Colonic mucosa (tissue), 4 donors: Measurements from ENCODE around the gene CTSW. TPM values are rescaled to one million over a fixed set of nuclear protein-coding genes. Genes with fewer than 3 reads are reported as not detected.

Experiments
- DNase-seq: peaks from one replicate; pipeline ENCODE4 v3.0.0-alpha.2; 2020
- H3K27ac ChIP-seq: fragments of 200-600 bp; one replicate; pipeline ENCODE4 v1.8.0; 2021
- H3K27me3 ChIP-seq: fragments of 200-600 bp; one replicate; pipeline ENCODE4 v1.8.0; 2021
- H3K36me3 ChIP-seq: fragments of 200-600 bp; one replicate; pipeline ENCODE4 v1.8.0; 2021
- H3K4me1 ChIP-seq: fragments of 200-600 bp; one replicate; pipeline ENCODE4 v1.8.0; 2021; ENCODE audit warnings: mild to moderate bottlenecking
- H3K4me3 ChIP-seq: fragments of 200-600 bp; one replicate; pipeline ENCODE4 v1.8.0; 2021
- H3K9ac ChIP-seq, 2 donors: one replicate each; pipeline ENCODE4 v1.7.0; 2013; ENCODE audit warnings: control low read depth in 2 of 2, low read depth in 2 of 2, low read length in 2 of 2
- H3K9me3 ChIP-seq: fragments of 200-600 bp; one replicate; pipeline ENCODE4 v1.8.0; 2021
- CTCF ChIP-seq: fragments of 200-600 bp; IDR thresholded peaks from one replicate; pipeline ENCODE4 v1.8.0; 2022; ENCODE audit warnings: antibody characterized with exemption, mild to moderate bottlenecking
- intact Hi-C: fragments of 100-400 bp; cut with DNase I; formaldehyde crosslinking; loops from one replicate; pipeline ENCODE4 v1.14.1; 2022
- total RNA-seq, 2 donors: library from RNA; stranded (reverse); fragmentation: NEBNext Ultra II Directional in 1 of 2; extraction: Animal tissue kit (Norgen Biotek cat#: 25700) in 1 of 2; gene quantifications; one replicate each; pipeline ENCODE4 v1.2.1, GENCODE V29; 2021
- donor health status: healthy.
- donor health status: DM: no; HTN: no; CAD: no.
- donor health status: DM: no; HTN: no; CAD: no.

The CTSW gene
- total RNA-seq, 2 donors from 2014 or later = 1.2 TPM

GRCh38 chr11:65925397-65925796 is 45.8 kb downstream of the CTSW start:
- no peak overlapping the region for H3K9ac ChIP-seq
- no peak for TF ChIP-seq CTCF
- peaks cover 6% of the 10 kb centered on the region for H3K4me1 ChIP-seq
- intact Hi-C loops = no loop called here
- no peak for DNase-seq
- no peak overlapping the region for H3K4me3 ChIP-seq
- H3K27me3 ChIP-seq = no peaks in the 10 kb centered on the region
- no peak overlapping the region for H3K27ac ChIP-seq
- no peaks in the 10 kb centered on the region for H3K36me3 ChIP-seq
- no peaks in the 10 kb centered on the region for H3K9me3 ChIP-seq

- Histone ChIP-seq H3K4me1 (no peaks in the 10 kb centered on the region), H3K36me3 (no peaks in the 10 kb centered on the region), H3K9ac (peak overlapping the region in 1 of 2 donors; percentile 24), H3K27me3 (no peaks in the 10 kb centered on the region), H3K9me3 (no peaks in the 10 kb centered on the region), H3K27ac (peak overlapping the region; percentile 66), H3K4me3 (no peak overlapping the region)
- intact Hi-C loops = no loop called here
- DNase-seq = peak; percentile 45
- TF ChIP-seq CTCF = no peak
Observed at GRCh38 chr11:65927904-65928397, 48.3 kb downstream of the CTSW start.

GRCh38 chr11:65928667-65929066 is 49.0 kb downstream of the CTSW start:
- H3K36me3 ChIP-seq = no peaks in the 10 kb centered on the region
- no peak overlapping the region for H3K9ac ChIP-seq
- no peaks in the 10 kb centered on the region for H3K27me3 ChIP-seq
- no peak for DNase-seq
- intact Hi-C loops = no loop called here
- no peak for TF ChIP-seq CTCF
- no peaks in the 10 kb centered on the region for H3K4me1 ChIP-seq
- no peaks in the 10 kb centered on the region for H3K9me3 ChIP-seq
- H3K4me3 ChIP-seq = no peak overlapping the region
- H3K27ac ChIP-seq = no peak overlapping the region

- H3K4me3 ChIP-seq = no peak overlapping the region
- no peak overlapping the region for H3K27ac ChIP-seq
- H3K9ac ChIP-seq = no peak overlapping the region
- no peaks in the 10 kb centered on the region for H3K27me3 ChIP-seq
- no peaks in the 10 kb centered on the region for H3K4me1 ChIP-seq
- H3K9me3 ChIP-seq = no peaks in the 10 kb centered on the region
- no peak for TF ChIP-seq CTCF
- no peaks in the 10 kb centered on the region for H3K36me3 ChIP-seq
- intact Hi-C loops = no loop called here
- DNase-seq = no peak
Observed at GRCh38 chr11:65931773-65932557, 52.3 kb downstream of the CTSW start.

- TF ChIP-seq CTCF = no peak
Observed at GRCh38 chr11:65932558-65932919, 52.9 kb downstream of the CTSW start.

More at GRCh38 chr11:65932558-65932919, 52.9 kb downstream of the CTSW start:
- H3K9ac ChIP-seq = no peak overlapping the region
- intact Hi-C loops = no loop called here
- no peaks in the 10 kb centered on the region for H3K4me1 ChIP-seq
- no peaks in the 10 kb centered on the region for H3K9me3 ChIP-seq
- H3K36me3 ChIP-seq = no peaks in the 10 kb centered on the region
- no peak overlapping the region for H3K4me3 ChIP-seq
- H3K27me3 ChIP-seq = no peaks in the 10 kb centered on the region
- DNase-seq = no peak
- H3K27ac ChIP-seq = no peak overlapping the region

Other genes with a start within 250 kb of the CTSW start
- 10 to 100 TPM; 21.0 to 33.0 TPM for gene SIPA1, start 241.7 kb upstream of the CTSW start, total RNA-seq
- gene RELA, start 216.9 kb upstream of the CTSW start, total RNA-seq = 10 to 100 TPM; 58.7 to 68.3 TPM
- 10 to 100 TPM; 65.3 to 83.4 TPM for gene KAT5, start 167.6 kb upstream of the CTSW start, total RNA-seq
- gene RNASEH2C, start 159.0 kb upstream of the CTSW start, total RNA-seq = 10 to 100 TPM; 26.1 to 58.1 TPM
- 10 to 100 TPM; 17.6 to 20.1 TPM for gene AP5B1, start 98.9 kb upstream of the CTSW start, total RNA-seq
- 10 to 100 TPM; 29.0 to 32.9 TPM for gene OVOL1, start 92.8 kb upstream of the CTSW start, total RNA-seq
- gene SNX32, start 45.9 kb upstream of the CTSW start, total RNA-seq = 1 to 10 TPM; 1.6 to 1.9 TPM
- gene CFL1, start 21.7 kb upstream of the CTSW start, total RNA-seq = 1,000 to 10,000 TPM; 1,832 to 1,932 TPM
- 10 to 100 TPM; 47.2 to 62.5 TPM for gene MUS81, start 19.4 kb upstream of the CTSW start, total RNA-seq
- gene EFEMP2, start 7.0 kb upstream of the CTSW start, total RNA-seq = 10 to 100 TPM in 1 of 2 donors, 1 to 10 TPM in 1; 9.6 to 22.5 TPM
- gene FIBP, start 8.6 kb downstream of the CTSW start, total RNA-seq = 10 to 100 TPM; 41.9 to 53.5 TPM
- gene CCDC85B, start 10.8 kb downstream of the CTSW start, total RNA-seq = 10 to 100 TPM; 11.2 to 16.3 TPM
- gene FOSL1, start 20.6 kb downstream of the CTSW start, total RNA-seq = 1 to 10 TPM in 1 of 2 donors, under 1 TPM in 1; 0.84 to 4.2 TPM
- gene C11orf68, start 39.2 kb downstream of the CTSW start, total RNA-seq = 10 to 100 TPM; 26.6 to 29.0 TPM
- 10 to 100 TPM; 53.4 to 91.5 TPM for gene DRAP1, start 39.6 kb downstream of the CTSW start, total RNA-seq
- not detected for gene TSGA10IP, start 65.6 kb downstream of the CTSW start, total RNA-seq
- gene SART1, start 81.9 kb downstream of the CTSW start, total RNA-seq = 10 to 100 TPM; 40.0 to 50.9 TPM
- gene EIF1AD, start 122.3 kb downstream of the CTSW start, total RNA-seq = 10 to 100 TPM; 27.8 to 32.8 TPM
- gene BANF1, start 122.7 kb downstream of the CTSW start, total RNA-seq = 100 to 1,000 TPM; 128 to 231 TPM
- gene CST6, start 132.2 kb downstream of the CTSW start, total RNA-seq = not detected
- gene CATSPER1, start 146.6 kb downstream of the CTSW start, total RNA-seq = under 1 TPM in 1 of 2 donors, not detected in 1; 0.35 TPM
- not detected for gene GAL3ST3, start 169.3 kb downstream of the CTSW start, total RNA-seq
- gene SF3B2, start 172.5 kb downstream of the CTSW start, total RNA-seq = 100 to 1,000 TPM; 139 to 196 TPM
- 10 to 100 TPM; 10.1 to 20.9 TPM for gene PACS1, start 190.4 kb downstream of the CTSW start, total RNA-seq